SU-DHL-6 (cell line): ENCODE measurements around the gene ANKS1B.

Experiments used
- CTCF ChIP-seq: fragments of 200-600 bp; sonication (generic); IDR thresholded peaks from one replicate; pipeline ENCODE4 v1.5.1; 2017; ENCODE audit warnings: antibody characterized with exemption, mild to moderate bottlenecking, low read length, moderate library complexity; ENCODE audit not compliant: insufficient read depth, poor library complexity, severe bottlenecking
- EZH2phosphoT487 ChIP-seq: fragments of 200-600 bp; sonication (generic), shearing (Covaris generic); conservative IDR thresholded peaks from 2 replicates; pipeline ENCODE4 v1.6.1; 2018; ENCODE audit warnings: mild to moderate bottlenecking, antibody characterized with exemption, low read length, moderate library complexity, mixed read lengths

- TF ChIP-seq CTCF (no peak), EZH2phosphoT487 (no peak)
These were observed 551.6 kb downstream of the ANKS1B start for GRCh38 chr12:99433155-99433554.
